Liver (tissue), 9 donors: ENCODE results near the gene MAGI1. TPM values are rescaled to one million over a fixed set of nuclear protein-coding genes. Genes with fewer than 3 reads are reported as not detected.

Experiments
- DNase-seq: peaks from one replicate; pipeline ENCODE4 v3.0.0-alpha.2; 2017; ENCODE audit warnings: low spot score
- H3K27ac ChIP-seq, 2 donors: one replicate each; pipeline ENCODE4 v1.7.0; 2013; ENCODE audit warnings: inconsistent platforms in 2 of 2, low read length in 2 of 2, control low read depth in 1 of 2, low read depth in 1 of 2, mild to moderate bottlenecking in 1 of 2
- H3K27me3 ChIP-seq, 4 donors: one replicate each; pipeline versions ENCODE4 v1.6.1 to v1.7.0; 2013; ENCODE audit warnings: low read length in 3 of 4, inconsistent platforms in 1 of 4, mild to moderate bottlenecking in 1 of 4, moderate library complexity in 1 of 4; ENCODE audit not compliant: control insufficient read depth in 4 of 4, insufficient read depth in 4 of 4
- H3K36me3 ChIP-seq, 4 donors: one replicate each; pipeline versions ENCODE4 v1.6.1 to v1.7.0; 2013; ENCODE audit warnings: low read length in 3 of 4, mild to moderate bottlenecking in 3 of 4, low read depth in 1 of 4, moderate library complexity in 1 of 4; ENCODE audit not compliant: control insufficient read depth in 4 of 4, insufficient read depth in 3 of 4
- H3K4me1 ChIP-seq, 4 donors: one replicate each; pipeline versions ENCODE4 v1.6.1 to v1.7.0; 2013; ENCODE audit warnings: low read length in 3 of 4, mild to moderate bottlenecking in 3 of 4, moderate library complexity in 1 of 4; ENCODE audit not compliant: control insufficient read depth in 4 of 4, insufficient read depth in 4 of 4
- H3K4me3 ChIP-seq, 3 donors: one replicate each; pipeline versions ENCODE4 v1.6.1 to v1.7.0; 2013; ENCODE audit warnings: low read length in 3 of 3, control low read depth in 1 of 3, low read depth in 1 of 3, mild to moderate bottlenecking in 1 of 3
- H3K9ac ChIP-seq, 2 donors: one replicate each; pipeline ENCODE4 v1.7.0; 2013; ENCODE audit warnings: low read length in 2 of 2, mild to moderate bottlenecking in 2 of 2, moderate library complexity in 2 of 2, control low read depth in 1 of 2, low read depth in 1 of 2
- H3K9me3 ChIP-seq, 4 donors: one replicate each; pipeline versions ENCODE4 v1.6.1 to v1.7.0; 2013; ENCODE audit warnings: low read length in 3 of 4; ENCODE audit not compliant: control insufficient read depth in 4 of 4
- ATF3 ChIP-seq: IDR thresholded peaks from 2 replicates; pipeline ENCODE4 v1.6.1; 2016; ENCODE audit warnings: antibody characterized with exemption
- CTCF ChIP-seq: fragments of 150-350 bp; IDR thresholded peaks from 2 replicates; pipeline ENCODE4 v1.5.1; 2017; ENCODE audit warnings: improper control_type of control experiment, low read depth, low read length; ENCODE audit not compliant: missing input control
- EGR1 ChIP-seq, 2 donors: IDR thresholded peaks; 2 replicates each; pipeline ENCODE4 v1.6.1; 2016 to 2018; ENCODE audit warnings: antibody characterized with exemption in 2 of 2, low read depth in 2 of 2
- FOXA1 ChIP-seq: IDR thresholded peaks from 2 replicates; pipeline ENCODE4 v1.6.1; 2016; ENCODE audit warnings: antibody characterized with exemption
- FOXA2 ChIP-seq: IDR thresholded peaks from 2 replicates; pipeline ENCODE4 v1.6.1; 2016; ENCODE audit warnings: antibody characterized with exemption
- GABPA ChIP-seq, 2 donors: IDR thresholded peaks in 1 of 2; conservative IDR thresholded peaks in 1 of 2; 2 replicates each; pipeline ENCODE4 v1.6.1; 2016; ENCODE audit warnings: antibody characterized with exemption in 2 of 2, mild to moderate bottlenecking in 1 of 2, moderate library complexity in 1 of 2
- HNF4A ChIP-seq, 2 donors: conservative IDR thresholded peaks; 2 replicates each; pipeline ENCODE4 v1.6.1; 2016; ENCODE audit warnings: antibody characterized with exemption in 2 of 2, mild to moderate bottlenecking in 2 of 2
- HNF4G ChIP-seq: IDR thresholded peaks from 2 replicates; pipeline ENCODE4 v1.6.1; 2016; ENCODE audit warnings: antibody characterized with exemption
- JUND ChIP-seq, 2 donors: IDR thresholded peaks; 2 replicates each; pipeline ENCODE4 v1.6.1; 2016; ENCODE audit warnings: antibody characterized with exemption in 2 of 2
- NR2F2 ChIP-seq: IDR thresholded peaks from 2 replicates; pipeline ENCODE4 v1.6.1; 2016; ENCODE audit warnings: antibody characterized with exemption
- RAD21 ChIP-seq, 2 donors: IDR thresholded peaks; 2 replicates each; pipeline ENCODE4 v1.6.1; 2016; ENCODE audit warnings: antibody characterized with exemption in 2 of 2, mild to moderate bottlenecking in 2 of 2
- REST ChIP-seq: IDR thresholded peaks from 2 replicates; pipeline ENCODE4 v1.6.1; 2016; ENCODE audit warnings: antibody characterized with exemption, mild to moderate bottlenecking
- RXRA ChIP-seq, 2 donors: IDR thresholded peaks; 2 replicates each; pipeline ENCODE4 v1.6.1; 2017 to 2018; ENCODE audit warnings: antibody characterized with exemption in 2 of 2, mild to moderate bottlenecking in 1 of 2
- SP1 ChIP-seq: IDR thresholded peaks from 2 replicates; pipeline ENCODE4 v1.6.1; 2018; ENCODE audit warnings: antibody characterized with exemption, mild to moderate bottlenecking
- TAF1 ChIP-seq: conservative IDR thresholded peaks from 2 replicates; pipeline ENCODE4 v1.6.1; 2016; ENCODE audit warnings: antibody characterized with exemption, mild to moderate bottlenecking
- YY1 ChIP-seq: IDR thresholded peaks from 2 replicates; pipeline ENCODE4 v1.6.1; 2016; ENCODE audit warnings: antibody characterized with exemption, mild to moderate bottlenecking
- WGBS: extraction: QIAGEN DNeasy Blood & Tissue Kit; methylation state at CpG from one replicate; pipeline ENCODE4 v1.1.7; 2013; 5-methylcytosine and 5-hydroxymethylcytosine counted together
- polyA plus RNA-seq, 2 donors: library from polyadenylated mRNA; stranded (reverse) in 1 of 2; unstranded in 1 of 2; fragments of 200-250 nt in 1 of 2; fragments of >200 nt in 1 of 2; fragmentation: Nextera tagmentation in 1 of 2; extraction: Ambion mirVana in 1 of 2; gene quantifications; one replicate each; pipeline versions ENCODE4 v1.2.1 to v1.2.3, GENCODE V29; 2013 to 2015
- total RNA-seq, 2 donors: library from RNA; depleted of rRNA; stranded (reverse); fragments of >200 nt; gene quantifications; one replicate each; pipeline ENCODE4 v1.2.3, GENCODE V29; 2014
- TF ChIP-seq, protein P1 (sequence below): IDR thresholded peaks from 2 replicates; pipeline ENCODE4 v1.6.1; 2016; ENCODE audit warnings: antibody characterized with exemption
- TF ChIP-seq, protein P2 (sequence below): IDR thresholded peaks from 2 replicates; pipeline ENCODE4 v1.6.1; 2016; ENCODE audit warnings: antibody characterized with exemption
- donor health status: healthy.
- donor health status: healthy.
- donor health status: healthy.
- donor health status: healthy.
- donor health status: healthy.

Gene MAGI1
- total and polyA plus RNA-seq, 4 donors, result 9.6 to 68.8 (median 14.0) TPM

GRCh38 chr3:65314916-65315315, 723.8 kb downstream of the MAGI1 start:
- Histone ChIP-seq H3K9ac (no peak overlapping the region), H3K9me3 (peaks cover 0 to 6% (median 0%) of the 10 kb centered on the region in 4 donors), H3K27me3 (no peaks in the 10 kb centered on the region), H3K36me3 (no peaks in the 10 kb centered on the region), H3K4me1 (no peaks in the 10 kb centered on the region), H3K4me3 (no peak overlapping the region), H3K27ac (no peak overlapping the region)
- TF ChIP-seq, protein P1, sequence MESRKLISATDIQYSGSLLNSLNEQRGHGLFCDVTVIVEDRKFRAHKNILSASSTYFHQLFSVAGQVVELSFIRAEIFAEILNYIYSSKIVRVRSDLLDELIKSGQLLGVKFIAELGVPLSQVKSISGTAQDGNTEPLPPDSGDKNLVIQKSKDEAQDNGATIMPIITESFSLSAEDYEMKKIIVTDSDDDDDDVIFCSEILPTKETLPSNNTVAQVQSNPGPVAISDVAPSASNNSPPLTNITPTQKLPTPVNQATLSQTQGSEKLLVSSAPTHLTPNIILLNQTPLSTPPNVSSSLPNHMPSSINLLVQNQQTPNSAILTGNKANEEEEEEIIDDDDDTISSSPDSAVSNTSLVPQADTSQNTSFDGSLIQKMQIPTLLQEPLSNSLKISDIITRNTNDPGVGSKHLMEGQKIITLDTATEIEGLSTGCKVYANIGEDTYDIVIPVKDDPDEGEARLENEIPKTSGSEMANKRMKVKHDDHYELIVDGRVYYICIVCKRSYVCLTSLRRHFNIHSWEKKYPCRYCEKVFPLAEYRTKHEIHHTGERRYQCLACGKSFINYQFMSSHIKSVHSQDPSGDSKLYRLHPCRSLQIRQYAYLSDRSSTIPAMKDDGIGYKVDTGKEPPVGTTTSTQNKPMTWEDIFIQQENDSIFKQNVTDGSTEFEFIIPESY, result no peak
- no peak for TF ChIP-seq HNF4A (conservative IDR thresholded peaks at IDR 0.05)
- no peak for TF ChIP-seq YY1
- TF ChIP-seq NR2F2, result no peak
- no peak for TF ChIP-seq REST
- TF ChIP-seq, protein P2, sequence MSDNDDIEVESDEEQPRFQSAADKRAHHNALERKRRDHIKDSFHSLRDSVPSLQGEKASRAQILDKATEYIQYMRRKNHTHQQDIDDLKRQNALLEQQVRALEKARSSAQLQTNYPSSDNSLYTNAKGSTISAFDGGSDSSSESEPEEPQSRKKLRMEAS, result no peak
- TF ChIP-seq EGR1 (IDR thresholded peaks at IDR 0.05; ENCODE audit: low read depth in 2 of 2), result no peak
- no peak for TF ChIP-seq FOXA1
- no peak for TF ChIP-seq RXRA (IDR thresholded peaks at IDR 0.05)
- TF ChIP-seq TAF1, result no peak
- no peak for TF ChIP-seq CTCF
- no peak for TF ChIP-seq HNF4G
- no peak for TF ChIP-seq ATF3
- no peak for TF ChIP-seq FOXA2
- no peak for TF ChIP-seq JUND (IDR thresholded peaks at IDR 0.05)
- no peak for TF ChIP-seq GABPA (IDR thresholded peaks at IDR 0.05 in 1 of 2, conservative IDR thresholded peaks at IDR 0.05 in 1 of 2)
- TF ChIP-seq RAD21 (IDR thresholded peaks at IDR 0.05), result no peak
- no peak for TF ChIP-seq SP1
- 62% methylated on average over 1 of the region's 1 CpG for WGBS
- DNase-seq, result no peak
